Suprapubic skin (tissue), 4 donors: ENCODE measurements around the gene PCCB. TPM values are rescaled to one million over a fixed set of nuclear protein-coding genes. Genes with fewer than 3 reads are reported as not detected.

Experiments used
- DNase-seq, 2 donors: peaks; one replicate each; pipeline ENCODE4 v3.0.0-alpha.2; 2019; ENCODE audit warnings: low spot score in 2 of 2
- H3K27ac ChIP-seq: fragments of 200-600 bp; sonication (generic); one replicate; pipeline ENCODE4 v1.5.1; 2019
- H3K27me3 ChIP-seq: fragments of 200-600 bp; sonication (generic); one replicate; pipeline ENCODE4 v1.5.1; 2019
- H3K36me3 ChIP-seq: fragments of 200-600 bp; sonication (generic); one replicate; pipeline ENCODE4 v1.5.1; 2019
- H3K4me1 ChIP-seq: fragments of 200-600 bp; sonication (generic); one replicate; pipeline ENCODE4 v1.5.1; 2019
- H3K4me3 ChIP-seq: fragments of 200-600 bp; sonication (generic); one replicate; pipeline ENCODE4 v1.5.1; 2019; ENCODE audit warnings: mild to moderate bottlenecking
- H3K9me3 ChIP-seq: fragments of 200-600 bp; sonication (generic); one replicate; pipeline ENCODE4 v1.5.1; 2019
- CTCF ChIP-seq, 2 donors: fragments of 200-600 bp in 1 of 2; fragments of 450-650 bp in 1 of 2; sonication (generic) in 1 of 2; IDR thresholded peaks; one replicate each; pipeline ENCODE4 v1.5.1; 2016 to 2019; ENCODE audit warnings: antibody characterized with exemption in 2 of 2, mild to moderate bottlenecking in 1 of 2, moderate library complexity in 1 of 2
- EP300 ChIP-seq: sonication (generic); formaldehyde crosslinking; IDR thresholded peaks from one replicate; pipeline ENCODE4 v1.6.1; 2017; ENCODE audit warnings: antibody characterized with exemption
- POLR2A ChIP-seq, 2 donors: fragments of 450-650 bp; IDR thresholded peaks; one replicate each; pipeline ENCODE4 v1.6.1; 2017; ENCODE audit warnings: antibody characterized with exemption in 2 of 2, mild to moderate bottlenecking in 2 of 2, moderate library complexity in 2 of 2
- POLR2AphosphoS5 ChIP-seq, 3 donors: sonication (generic); formaldehyde crosslinking; IDR thresholded peaks; one replicate each; pipeline ENCODE4 v1.6.1; 2017; ENCODE audit warnings: antibody characterized with exemption in 3 of 3
- WGBS: methylation state at CpG from one replicate; pipeline ENCODE4 v1.1.5; 2018; 5-methylcytosine and 5-hydroxymethylcytosine counted together
- total RNA-seq, 4 donors: library from RNA; depleted of rRNA; stranded (reverse); fragments of >200 nt; gene quantifications; one replicate each; pipeline ENCODE4 v1.1.0, GENCODE V29; 2016

PCCB gene
- total RNA-seq, 4 donors from 2014 or later: 23.0 to 34.7 (median 28.6) TPM

GRCh38 chr3:136311968-136312367, 61.8 kb downstream of the PCCB start:
- Histone ChIP-seq H3K4me1 (no peaks in the 10 kb centered on the region), H3K36me3 (peaks cover 5% of the 10 kb centered on the region), H3K27ac (no peak overlapping the region), H3K4me3 (no peak overlapping the region), H3K27me3 (no peaks in the 10 kb centered on the region), H3K9me3 (no peaks in the 10 kb centered on the region)
- DNase-seq: no peak
- WGBS: 97% methylated on average over 5 of the region's 5 CpGs
- TF ChIP-seq POLR2A (IDR thresholded peaks at IDR 0.05) (no peak), EP300 (no peak), POLR2AphosphoS5 (IDR thresholded peaks at IDR 0.05) (no peak), CTCF (IDR thresholded peaks at IDR 0.05) (no peak)

GRCh38 chr3:136326316-136326715, 76.2 kb downstream of the PCCB start:
- Histone ChIP-seq H3K27ac (no peak overlapping the region), H3K27me3 (no peaks in the 10 kb centered on the region), H3K36me3 (peaks cover 54% of the 10 kb centered on the region), H3K4me1 (no peaks in the 10 kb centered on the region), H3K4me3 (no peak overlapping the region), H3K9me3 (peaks cover 8% of the 10 kb centered on the region)
- DNase-seq: no peak
- 100% methylated on average over 2 of the region's 5 CpGs for WGBS
- TF ChIP-seq EP300 (no peak), CTCF (IDR thresholded peaks at IDR 0.05) (no peak), POLR2AphosphoS5 (IDR thresholded peaks at IDR 0.05) (no peak), POLR2A (IDR thresholded peaks at IDR 0.05) (no peak)

DNA sequence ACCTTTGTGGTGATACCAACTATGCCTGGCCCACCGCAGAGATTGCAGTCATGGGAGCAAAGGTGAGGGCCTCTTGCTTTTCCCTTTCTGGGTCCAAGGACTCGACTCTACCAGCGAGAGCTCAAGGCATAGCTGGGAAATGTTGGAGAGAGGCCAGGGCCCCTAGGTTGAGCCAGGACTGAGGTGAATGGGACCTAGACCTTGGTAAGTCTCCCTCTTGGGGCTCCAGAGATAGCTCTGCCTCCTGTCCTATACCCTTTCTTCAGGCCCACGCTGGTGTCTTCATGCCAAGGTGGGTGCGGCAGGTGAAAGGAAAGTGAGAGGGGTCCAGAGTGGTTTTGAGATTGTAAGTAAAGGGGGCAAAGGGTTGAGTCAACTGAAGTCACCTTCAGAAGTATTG, 77.5 kb downstream of the PCCB start:
- H3K9me3 ChIP-seq: no peaks in the 10 kb centered on the region
- H3K4me3 ChIP-seq: no peak overlapping the region
- H3K27me3 ChIP-seq: no peaks in the 10 kb centered on the region
- 96% methylated on average over 5 of the region's 5 CpGs for WGBS
- H3K36me3 ChIP-seq: peaks cover 45% of the 10 kb centered on the region
- H3K4me1 ChIP-seq: no peaks in the 10 kb centered on the region
- DNase-seq: no peak
- TF ChIP-seq POLR2A (IDR thresholded peaks at IDR 0.05): no peak
- TF ChIP-seq CTCF (IDR thresholded peaks at IDR 0.05): no peak
- TF ChIP-seq POLR2AphosphoS5 (IDR thresholded peaks at IDR 0.05): no peak
- TF ChIP-seq EP300: no peak
- H3K27ac ChIP-seq: no peak overlapping the region

- H3K9me3 ChIP-seq: no peaks in the 10 kb centered on the region
- DNase-seq: no peak
- no peaks in the 10 kb centered on the region for H3K27me3 ChIP-seq
- 60% methylated on average over 5 of the region's 5 CpGs for WGBS
- TF ChIP-seq POLR2AphosphoS5 (IDR thresholded peaks at IDR 0.05) (no peak), EP300 (no peak), POLR2A (IDR thresholded peaks at IDR 0.05) (no peak), CTCF (IDR thresholded peaks at IDR 0.05) (no peak)
- no peaks in the 10 kb centered on the region for H3K4me1 ChIP-seq
- H3K4me3 ChIP-seq: no peak overlapping the region
- H3K36me3 ChIP-seq: peaks cover 50% of the 10 kb centered on the region
- no peak overlapping the region for H3K27ac ChIP-seq
These were observed 79.5 kb downstream of the PCCB start for GRCh38 chr3:136329593-136329992.

DNA sequence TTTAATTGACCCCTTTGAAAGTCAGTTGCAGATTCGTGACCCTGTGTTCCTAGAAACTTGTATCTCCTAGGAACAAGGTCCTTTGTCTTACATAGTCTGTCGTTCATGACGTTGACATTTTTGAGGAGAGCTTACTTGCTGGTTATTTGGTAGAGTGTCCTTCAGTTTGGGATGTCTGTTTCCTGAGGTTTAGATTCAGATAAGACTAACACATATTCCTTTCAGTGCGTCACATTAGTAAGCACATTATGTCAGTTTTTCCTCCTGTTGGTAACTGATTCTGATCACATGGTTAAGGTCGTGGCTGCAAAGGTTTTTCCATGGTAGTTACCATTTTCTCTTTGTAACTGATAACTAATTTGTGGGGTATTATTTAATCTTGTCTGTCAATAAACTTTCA, 80.8 kb downstream of the PCCB start:
- Histone ChIP-seq H3K9me3 (no peaks in the 10 kb centered on the region), H3K4me1 (no peaks in the 10 kb centered on the region), H3K27me3 (no peaks in the 10 kb centered on the region), H3K27ac (no peak overlapping the region), H3K4me3 (no peak overlapping the region), H3K36me3 (peaks cover 49% of the 10 kb centered on the region)
- DNase-seq: no peak
- TF ChIP-seq EP300 (no peak), POLR2AphosphoS5 (IDR thresholded peaks at IDR 0.05) (no peak), CTCF (IDR thresholded peaks at IDR 0.05) (no peak), POLR2A (IDR thresholded peaks at IDR 0.05) (no peak)
- WGBS: 90% methylated on average over 5 of the region's 5 CpGs
